ENCODE data around the gene CCDC146. TPM values are rescaled to one million over a fixed set of nuclear protein-coding genes. Genes with fewer than 3 reads are reported as not detected.

CCDC146 gene
- total RNA-seq, 1 experiment from 2014 or later = 0.72 TPM

- TF ChIP-seq, protein P1, sequence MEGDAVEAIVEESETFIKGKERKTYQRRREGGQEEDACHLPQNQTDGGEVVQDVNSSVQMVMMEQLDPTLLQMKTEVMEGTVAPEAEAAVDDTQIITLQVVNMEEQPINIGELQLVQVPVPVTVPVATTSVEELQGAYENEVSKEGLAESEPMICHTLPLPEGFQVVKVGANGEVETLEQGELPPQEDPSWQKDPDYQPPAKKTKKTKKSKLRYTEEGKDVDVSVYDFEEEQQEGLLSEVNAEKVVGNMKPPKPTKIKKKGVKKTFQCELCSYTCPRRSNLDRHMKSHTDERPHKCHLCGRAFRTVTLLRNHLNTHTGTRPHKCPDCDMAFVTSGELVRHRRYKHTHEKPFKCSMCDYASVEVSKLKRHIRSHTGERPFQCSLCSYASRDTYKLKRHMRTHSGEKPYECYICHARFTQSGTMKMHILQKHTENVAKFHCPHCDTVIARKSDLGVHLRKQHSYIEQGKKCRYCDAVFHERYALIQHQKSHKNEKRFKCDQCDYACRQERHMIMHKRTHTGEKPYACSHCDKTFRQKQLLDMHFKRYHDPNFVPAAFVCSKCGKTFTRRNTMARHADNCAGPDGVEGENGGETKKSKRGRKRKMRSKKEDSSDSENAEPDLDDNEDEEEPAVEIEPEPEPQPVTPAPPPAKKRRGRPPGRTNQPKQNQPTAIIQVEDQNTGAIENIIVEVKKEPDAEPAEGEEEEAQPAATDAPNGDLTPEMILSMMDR (conservative IDR thresholded peaks at IDR 0.05) = no peak
- Histone ChIP-seq H4K20me1 (ENCODE audit: control insufficient read depth, insufficient read depth, insufficient read length) (no peaks in the 10 kb centered on the region), H4K91ac (ENCODE audit: insufficient read length, low read depth, low read length) (no peak overlapping the region), H3K79me1 (ENCODE audit: insufficient read depth, low read depth, low read length, poor library complexity, severe bottlenecking) (no peaks in the 10 kb centered on the region), H3K4ac (ENCODE audit: low read depth, low read length) (no peak overlapping the region), H3K14ac (ENCODE audit: insufficient read depth, low read length) (no peak overlapping the region), H2BK12ac (ENCODE audit: insufficient read length, low read depth, low read length) (no peak overlapping the region), H3K23ac (ENCODE audit: insufficient read length, low read depth, low read length) (no peak overlapping the region), H2BK5ac (ENCODE audit: insufficient read length, low read length) (no peak overlapping the region), H2BK120ac (ENCODE audit: low read depth, low read length, poor library complexity, severe bottlenecking) (no peak overlapping the region), H3K9me3 (ENCODE audit: control insufficient read depth, low read depth, low read length) (no peaks in the 10 kb centered on the region), H3K9ac (ENCODE audit: extremely low read depth, insufficient read length, low read length) (no peak overlapping the region), H2BK20ac (ENCODE audit: low read depth, low read length, poor library complexity, severe bottlenecking) (no peak overlapping the region), H3K4me2 (ENCODE audit: insufficient read depth, insufficient read length, low read length) (no peak overlapping the region), H4K5ac (ENCODE audit: insufficient read length, low read depth, low read length) (no peak overlapping the region), H2AFZ (ENCODE audit: low read length) (no peak overlapping the region), H4K8ac (replicated peaks; ENCODE audit: insufficient read length, low read depth, low read length) (no peak overlapping the region), H3K56ac (ENCODE audit: insufficient read length, low read depth, low read length) (no peak overlapping the region), H3T11ph (ENCODE audit: low read length) (no peak overlapping the region), H3K27me3 (ENCODE audit: insufficient read depth, low read length) (no peaks in the 10 kb centered on the region), H3K18ac (ENCODE audit: insufficient read length, low read depth, low read length) (no peak overlapping the region), H3K27ac (ENCODE audit: insufficient read length, low read depth, low read length) (no peak overlapping the region), H2BK15ac (ENCODE audit: low read depth, low read length) (no peak overlapping the region), H3K79me2 (ENCODE audit: insufficient read depth, low read length) (no peaks in the 10 kb centered on the region), H3K23me2 (ENCODE audit: insufficient read length, low read depth, low read length, poor library complexity, severe bottlenecking) (no peaks in the 10 kb centered on the region), H2AK5ac (ENCODE audit: insufficient read length, low read length) (no peak overlapping the region), H3K4me1 (ENCODE audit: insufficient read depth, low read length) (no peaks in the 10 kb centered on the region)
- Mint-ChIP-seq H3K4me1 (peaks cover under 1 to 7% of the 10 kb centered on the region in 2 experiments), H3K9me3 (no peaks in the 10 kb centered on the region; a peak in 1 of 5 replicates), H3K4me3 (no peak overlapping the region), H3K27me3 (ENCODE audit: low read depth) (no peaks in the 10 kb centered on the region; the same call in 1 of the 2 replicates), H3K27ac (no peak overlapping the region), H3K36me3 (ENCODE audit: insufficient read depth in 1 of 3, low read depth in 3 of 3) (no peaks in the 10 kb centered on the region)
- no peak for DNase-seq
- no CpG with 5 or more reads among the region's 3 CpGs for WGBS (ENCODE audit: extremely low coverage, insufficient read length, low lambda C conversion rate)
These were observed 125.7 kb downstream of the CCDC146 start for GRCh38 chr7:77248154-77248553.

Data from H9 (cell line).